GM19397 (cell line): Measurements from ENCODE around the gene GPAT3.

Source experiments
- ATAC-seq: cut with Tn5 transposase; IDR thresholded peaks from one replicate; pipeline ENCODE4 v1.9.1; 2021; ENCODE audit warnings: mild to moderate bottlenecking, moderate library complexity; ENCODE audit not compliant: unreplicated experiment

Gene GPAT3

DNA sequence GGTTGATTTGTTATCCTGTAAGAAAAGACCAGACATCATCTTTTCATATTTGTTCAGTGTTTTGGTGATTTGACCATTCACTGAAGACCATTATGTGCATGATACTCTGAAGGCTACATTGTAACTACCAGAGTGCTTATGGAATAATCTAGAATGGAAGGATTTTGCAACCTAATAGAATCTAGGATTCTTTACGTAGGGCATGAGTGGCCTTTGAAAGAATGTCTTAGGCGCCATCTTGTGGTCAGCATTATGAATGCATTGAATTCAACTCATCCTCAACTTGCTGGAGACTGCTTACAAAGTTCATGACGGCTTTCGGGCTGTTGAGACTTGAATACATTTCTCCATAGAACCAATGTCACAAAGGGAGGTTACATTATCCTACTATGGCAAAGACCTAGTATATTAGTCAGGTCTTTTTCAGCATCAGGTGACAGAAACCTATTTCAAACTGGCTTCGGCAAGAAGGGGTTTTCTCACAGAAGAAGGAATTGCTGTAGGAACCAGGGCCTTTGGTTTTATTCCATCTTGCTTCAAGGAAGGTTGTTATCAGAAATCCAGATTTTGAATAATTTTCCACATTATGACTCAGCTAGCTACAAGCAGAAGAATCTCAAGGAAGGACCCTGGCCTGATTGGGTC is 104.1 kb downstream of the GPAT3 start:
- peak; percentile 68 for ATAC-seq

DNA sequence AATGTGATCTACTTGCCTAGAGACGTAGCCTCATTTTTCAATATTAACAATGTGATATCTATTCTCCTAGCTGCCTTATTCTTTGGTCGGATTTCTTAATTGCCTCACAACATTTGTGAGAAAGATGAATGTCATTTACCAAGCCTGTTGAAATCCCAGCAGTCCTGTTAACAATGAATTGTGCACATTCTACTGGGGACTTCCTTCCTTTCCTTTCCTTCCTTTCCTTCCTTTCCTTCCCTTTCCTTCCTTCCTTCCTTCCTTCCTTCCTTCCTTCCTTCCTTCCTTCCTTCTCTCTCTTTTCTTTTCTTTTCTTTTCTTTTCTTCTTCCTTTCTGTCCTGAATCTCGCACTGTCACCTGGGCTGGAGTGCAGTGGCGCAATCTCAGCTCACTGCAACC is 107.1 kb downstream of the GPAT3 start:
- ATAC-seq, result no peak

DNA sequence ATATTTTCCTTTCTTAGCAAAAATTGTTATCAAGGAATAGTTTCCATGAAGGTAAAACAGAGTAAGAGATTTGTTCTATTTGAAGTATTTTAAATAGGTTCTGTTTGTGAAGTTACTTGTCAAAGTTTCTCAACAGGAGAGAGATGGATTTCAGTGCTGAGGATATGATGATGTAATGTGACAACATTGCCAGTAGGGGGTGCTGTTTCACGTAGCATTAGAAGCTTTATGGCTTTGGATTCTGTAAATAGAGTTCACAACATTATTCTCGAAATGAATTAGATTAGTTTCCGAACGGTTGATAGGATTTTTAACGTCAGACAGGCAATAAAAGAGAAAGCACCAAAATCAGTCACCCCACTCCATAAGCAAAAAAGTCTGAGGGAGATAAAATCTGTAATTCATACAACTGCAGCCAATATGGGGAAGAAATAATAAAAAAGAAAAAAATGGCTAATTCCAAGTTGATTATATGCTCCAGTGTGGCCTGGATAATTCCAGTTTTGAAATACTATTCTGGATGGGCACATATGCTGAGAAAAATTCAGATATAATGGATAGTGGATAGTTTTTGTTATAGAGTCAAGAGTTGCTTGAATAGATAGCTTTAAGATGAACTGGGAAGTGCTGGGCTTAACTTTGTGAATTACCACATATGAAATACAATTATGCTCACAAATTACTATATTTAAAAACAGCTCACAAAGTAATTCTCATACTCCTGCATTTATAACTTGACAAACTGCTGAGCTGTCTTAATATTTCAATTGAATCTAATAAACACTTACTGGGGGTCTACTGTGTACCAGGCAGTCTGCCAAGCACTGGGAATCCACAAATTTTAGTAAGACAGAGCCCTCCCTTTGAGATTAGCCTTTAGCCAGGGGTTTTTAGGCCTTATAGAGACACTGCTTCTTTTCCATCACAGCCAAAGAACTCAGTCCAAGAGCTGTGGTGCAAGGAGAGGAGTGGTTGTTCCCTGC is 109.1 kb downstream of the GPAT3 start:
- ATAC-seq, result no peak

DNA sequence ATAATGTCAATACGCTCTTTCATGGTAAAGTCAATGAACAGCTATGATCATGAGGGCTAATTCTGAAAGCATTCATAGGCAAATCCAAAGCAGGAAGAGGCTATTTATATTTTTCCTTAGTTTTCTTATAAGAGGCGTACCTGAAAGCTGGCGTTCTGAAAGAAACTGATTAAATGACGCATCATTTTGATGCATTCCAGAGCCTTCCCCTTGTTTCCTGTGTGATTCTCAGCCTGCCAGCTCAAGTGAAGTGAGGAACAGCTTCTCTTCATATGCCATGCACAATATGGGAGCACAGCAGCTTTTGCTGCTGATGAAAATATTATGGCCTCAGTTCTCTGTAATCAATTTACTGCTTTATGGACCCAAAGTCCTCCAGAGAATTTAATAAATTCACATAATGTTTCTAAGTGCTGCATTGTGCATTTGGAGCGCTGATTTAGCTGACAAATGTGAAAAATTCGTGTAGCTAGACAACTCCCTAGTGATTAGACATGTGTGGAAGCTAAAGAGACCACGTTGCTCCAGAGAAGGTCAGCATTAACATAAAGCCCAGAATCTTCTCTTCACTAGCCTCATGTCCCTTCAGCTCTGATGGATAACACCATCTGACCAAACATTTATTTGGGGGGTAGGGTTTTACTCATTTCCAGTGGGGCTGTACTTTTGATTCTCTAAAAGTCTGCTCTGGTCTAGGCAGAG is 110.8 kb downstream of the GPAT3 start:
- no peak for ATAC-seq

DNA sequence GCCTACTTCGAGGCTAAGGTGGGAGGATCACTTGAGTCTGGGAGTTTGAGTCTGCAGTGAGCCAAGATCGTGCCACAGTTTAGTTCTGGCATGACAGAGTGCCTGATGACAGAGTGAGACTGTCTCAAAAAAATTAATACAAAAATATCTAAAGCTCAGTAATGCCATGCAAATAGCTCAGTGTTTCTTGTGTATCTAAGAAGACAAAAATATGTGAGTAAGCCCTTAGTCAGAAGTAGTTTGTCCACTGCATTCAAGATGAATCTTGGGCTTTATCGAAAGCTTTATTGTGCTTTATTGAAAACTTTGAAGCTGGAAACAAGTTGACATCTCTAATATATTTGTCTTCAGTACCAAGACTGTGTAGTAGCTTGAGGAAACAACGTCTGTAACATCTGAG is 115.9 kb downstream of the GPAT3 start:
- ATAC-seq, result no peak
